Measurements from ENCODE around the gene ACBD6. TPM values are rescaled to one million over a fixed set of nuclear protein-coding genes. Genes with fewer than 3 reads are reported as not detected.

ACBD6 gene
- total and polyA plus RNA-seq, 5 donors from 2014 or later, result 23.4 to 34.9 (median 25.5) TPM

- H3K36me3 Mint-ChIP-seq, result no peaks in the 10 kb centered on the region
- ATAC-seq (ENCODE audit: low read depth in 2 of 2) (no peak), DNase-seq (no peak)
- Histone ChIP-seq H3K27ac (ENCODE audit: insufficient read depth, low read length, poor library complexity, severe bottlenecking) (no peak overlapping the region), H3K27me3 (ENCODE audit: control insufficient read depth, insufficient read depth, low read length) (peaks cover 5% of the 10 kb centered on the region), H3K4me3 (ENCODE audit: low read depth, low read length) (no peak overlapping the region), H3K36me3 (ENCODE audit: control insufficient read depth, insufficient read depth, low read length) (no peaks in the 10 kb centered on the region), H3K9me3 (ENCODE audit: control insufficient read depth in 2 of 2, low read length in 2 of 2) (no peaks in the 10 kb centered on the region), H3K4me1 (ENCODE audit: control insufficient read depth, insufficient read depth, low read length, poor library complexity, severe bottlenecking) (no peaks in the 10 kb centered on the region)
- no peak overlapping the region for H3K4me3 Mint-ChIP-seq
- peaks cover 27% of the 10 kb centered on the region for H3K27me3 Mint-ChIP-seq
- H3K9me3 Mint-ChIP-seq, result no peaks in the 10 kb centered on the region
- no peaks in the 10 kb centered on the region for H3K4me1 Mint-ChIP-seq
- no peak overlapping the region for H3K27ac Mint-ChIP-seq
Measured at GRCh38 chr1:180542838-180543145, 40.4 kb upstream of the ACBD6 start.

- Mint-ChIP-seq H3K27me3 (peaks cover 29% of the 10 kb centered on the region), H3K9me3 (no peaks in the 10 kb centered on the region), H3K27ac (no peak overlapping the region), H3K4me3 (peak overlapping the region in 1 of 4 donors; percentile 56), H3K4me1 (no peaks in the 10 kb centered on the region), H3K36me3 (no peaks in the 10 kb centered on the region)
- ATAC-seq (ENCODE audit: low read depth in 2 of 2) (no peak), DNase-seq (no peak)
- Histone ChIP-seq H3K4me1 (ENCODE audit: control insufficient read depth, insufficient read depth, low read length, poor library complexity, severe bottlenecking) (no peaks in the 10 kb centered on the region), H3K27me3 (ENCODE audit: control insufficient read depth, insufficient read depth, low read length) (peaks cover 5% of the 10 kb centered on the region), H3K36me3 (ENCODE audit: control insufficient read depth, insufficient read depth, low read length) (no peaks in the 10 kb centered on the region), H3K4me3 (ENCODE audit: low read depth, low read length) (no peak overlapping the region), H3K27ac (ENCODE audit: insufficient read depth, low read length, poor library complexity, severe bottlenecking) (no peak overlapping the region), H3K9me3 (ENCODE audit: control insufficient read depth in 2 of 2, low read length in 2 of 2) (no peaks in the 10 kb centered on the region)
Measured at GRCh38 chr1:180542113-180542837, 39.9 kb upstream of the ACBD6 start.

GRCh38 chr1:180540697-180541594 is 38.6 kb upstream of the ACBD6 start:
- Histone ChIP-seq H3K27ac (ENCODE audit: insufficient read depth, low read length, poor library complexity, severe bottlenecking) (no peak overlapping the region), H3K27me3 (ENCODE audit: control insufficient read depth, insufficient read depth, low read length) (peaks cover 13% of the 10 kb centered on the region), H3K9me3 (ENCODE audit: control insufficient read depth in 2 of 2, low read length in 2 of 2) (no peaks in the 10 kb centered on the region), H3K36me3 (ENCODE audit: control insufficient read depth, insufficient read depth, low read length) (no peaks in the 10 kb centered on the region), H3K4me3 (ENCODE audit: low read depth, low read length) (no peak overlapping the region), H3K4me1 (ENCODE audit: control insufficient read depth, insufficient read depth, low read length, poor library complexity, severe bottlenecking) (no peaks in the 10 kb centered on the region)
- Mint-ChIP-seq H3K36me3 (no peaks in the 10 kb centered on the region), H3K4me3 (no peak overlapping the region), H3K4me1 (no peaks in the 10 kb centered on the region), H3K27me3 (peaks cover 35% of the 10 kb centered on the region), H3K27ac (no peak overlapping the region), H3K9me3 (no peaks in the 10 kb centered on the region)
- DNase-seq, result no peak
- no peak for ATAC-seq (ENCODE audit: low read depth in 2 of 2)

- Mint-ChIP-seq H3K9me3 (no peaks in the 10 kb centered on the region), H3K27ac (peak overlapping the region in 1 of 3 donors; percentile 11), H3K27me3 (peaks cover 35% of the 10 kb centered on the region), H3K36me3 (no peaks in the 10 kb centered on the region), H3K4me1 (no peaks in the 10 kb centered on the region), H3K4me3 (no peak overlapping the region)
- Histone ChIP-seq H3K4me1 (ENCODE audit: control insufficient read depth, insufficient read depth, low read length, poor library complexity, severe bottlenecking) (no peaks in the 10 kb centered on the region), H3K9me3 (ENCODE audit: control insufficient read depth in 2 of 2, low read length in 2 of 2) (no peaks in the 10 kb centered on the region), H3K4me3 (ENCODE audit: low read depth, low read length) (no peak overlapping the region), H3K27me3 (ENCODE audit: control insufficient read depth, insufficient read depth, low read length) (peaks cover 16% of the 10 kb centered on the region), H3K27ac (ENCODE audit: insufficient read depth, low read length, poor library complexity, severe bottlenecking) (no peak overlapping the region), H3K36me3 (ENCODE audit: control insufficient read depth, insufficient read depth, low read length) (no peaks in the 10 kb centered on the region)
- no peak for DNase-seq
- no peak for ATAC-seq (ENCODE audit: low read depth in 2 of 2)
Measured at GRCh38 chr1:180539136-180539535, 36.8 kb upstream of the ACBD6 start.

GRCh38 chr1:180536821-180537372 is 34.5 kb upstream of the ACBD6 start:
- no peak overlapping the region for H3K27ac ChIP-seq (ENCODE audit: insufficient read depth, low read length, poor library complexity, severe bottlenecking)
- Mint-ChIP-seq H3K4me1 (peaks cover 0 to 3% (median 0%) of the 10 kb centered on the region in 4 donors), H3K9me3 (no peaks in the 10 kb centered on the region), H3K4me3 (no peak overlapping the region), H3K27me3 (peaks cover 41% of the 10 kb centered on the region), H3K36me3 (no peaks in the 10 kb centered on the region), H3K27ac (no peak overlapping the region)
- H3K4me1 ChIP-seq (ENCODE audit: control insufficient read depth, insufficient read depth, low read length, poor library complexity, severe bottlenecking), result no peaks in the 10 kb centered on the region
- peaks cover 16% of the 10 kb centered on the region for H3K27me3 ChIP-seq (ENCODE audit: control insufficient read depth, insufficient read depth, low read length)
- no peaks in the 10 kb centered on the region for H3K36me3 ChIP-seq (ENCODE audit: control insufficient read depth, insufficient read depth, low read length)
- H3K4me3 ChIP-seq (ENCODE audit: low read depth, low read length), result no peak overlapping the region
- no peaks in the 10 kb centered on the region for H3K9me3 ChIP-seq (ENCODE audit: control insufficient read depth in 2 of 2, low read length in 2 of 2)
- ATAC-seq (ENCODE audit: low read depth in 2 of 2) (no peak), DNase-seq (no peak)

- Histone ChIP-seq H3K9me3 (ENCODE audit: control insufficient read depth in 2 of 2, low read length in 2 of 2) (no peaks in the 10 kb centered on the region), H3K4me3 (ENCODE audit: low read depth, low read length) (no peak overlapping the region), H3K27ac (ENCODE audit: insufficient read depth, low read length, poor library complexity, severe bottlenecking) (no peak overlapping the region), H3K4me1 (ENCODE audit: control insufficient read depth, insufficient read depth, low read length, poor library complexity, severe bottlenecking) (no peaks in the 10 kb centered on the region), H3K27me3 (ENCODE audit: control insufficient read depth, insufficient read depth, low read length) (peaks cover 16% of the 10 kb centered on the region), H3K36me3 (ENCODE audit: control insufficient read depth, insufficient read depth, low read length) (no peaks in the 10 kb centered on the region)
- no peaks in the 10 kb centered on the region for H3K9me3 Mint-ChIP-seq
- no peak for DNase-seq
- no peak overlapping the region for H3K27ac Mint-ChIP-seq
- H3K4me3 Mint-ChIP-seq, result no peak overlapping the region
- ATAC-seq (ENCODE audit: low read depth in 2 of 2), result no peak
- peaks cover 28% of the 10 kb centered on the region for H3K27me3 Mint-ChIP-seq
- no peaks in the 10 kb centered on the region for H3K36me3 Mint-ChIP-seq
- peaks cover 0 to 3% (median 0%) of the 10 kb centered on the region in 4 donors for H3K4me1 Mint-ChIP-seq
Measured at GRCh38 chr1:180535418-180535999, 33.1 kb upstream of the ACBD6 start.

- H3K27ac Mint-ChIP-seq, result no peak overlapping the region
- peaks cover 16% of the 10 kb centered on the region for H3K27me3 ChIP-seq (ENCODE audit: control insufficient read depth, insufficient read depth, low read length)
- H3K4me1 Mint-ChIP-seq, result peaks cover 0 to 3% (median 0%) of the 10 kb centered on the region in 4 donors
- ATAC-seq (ENCODE audit: low read depth in 2 of 2) (no peak), DNase-seq (no peak)
- no peaks in the 10 kb centered on the region for H3K9me3 Mint-ChIP-seq
- H3K27me3 Mint-ChIP-seq, result peaks cover 27% of the 10 kb centered on the region
- no peak overlapping the region for H3K27ac ChIP-seq (ENCODE audit: insufficient read depth, low read length, poor library complexity, severe bottlenecking)
- no peak overlapping the region for H3K4me3 Mint-ChIP-seq
- no peaks in the 10 kb centered on the region for H3K4me1 ChIP-seq (ENCODE audit: control insufficient read depth, insufficient read depth, low read length, poor library complexity, severe bottlenecking)
- H3K9me3 ChIP-seq (ENCODE audit: control insufficient read depth in 2 of 2, low read length in 2 of 2), result no peaks in the 10 kb centered on the region
- no peaks in the 10 kb centered on the region for H3K36me3 Mint-ChIP-seq
- no peaks in the 10 kb centered on the region for H3K36me3 ChIP-seq (ENCODE audit: control insufficient read depth, insufficient read depth, low read length)
- H3K4me3 ChIP-seq (ENCODE audit: low read depth, low read length), result no peak overlapping the region
Measured at GRCh38 chr1:180534214-180534613, 31.8 kb upstream of the ACBD6 start.
